NCI-H1105 treated with DMSO at 0.1 percent for 48 hours (cell line): Measurements from ENCODE around the gene MBD2.
"Not testable (repeated sequence)": the region's sequence is repeated elsewhere in the genome, so short reads cannot be mapped to it uniquely, and the experiment has no call there.

Experiments
- DNase-seq: peaks from one replicate; lab custom pipeline; 2025; lab: John Stamatoyannopoulos, UW

The MBD2 gene

GRCh38 chr18:54224379-54225014, at the start of gene MBD2:
TSS of gene MBD2 (minus strand) at chr18:54224669. CDS start at chr18:54224559, 110 bp downstream.
- DNase-seq: peak; percentile 95

- DNase-seq: peak; percentile 66
Observed at GRCh38 chr18:54269893-54270844, 45.7 kb upstream of the MBD2 start.

GRCh38 chr18:54268751-54269150, 44.3 kb upstream of the MBD2 start:
- no peak for DNase-seq

- DNase-seq: no peak
Observed at GRCh38 chr18:54267701-54268100, 43.2 kb upstream of the MBD2 start.

GRCh38 chr18:54263904-54264336, 39.5 kb upstream of the MBD2 start:
- no peak for DNase-seq

GRCh38 chr18:54261894-54262293, 37.4 kb upstream of the MBD2 start:
- DNase-seq: no peak

GRCh38 chr18:54260396-54261072, 36.1 kb upstream of the MBD2 start:
- DNase-seq: no peak

GRCh38 chr18:54257818-54258217, 33.3 kb upstream of the MBD2 start:
- DNase-seq: not testable (repeated sequence)

- no peak for DNase-seq
Observed at GRCh38 chr18:54257015-54257414, 32.5 kb upstream of the MBD2 start.

- DNase-seq: peak; percentile 40
Observed at GRCh38 chr18:54255141-54255540, 30.7 kb upstream of the MBD2 start.

- DNase-seq: no peak
Observed at GRCh38 chr18:54254265-54254758, 29.8 kb upstream of the MBD2 start.

- DNase-seq: no peak
Observed at GRCh38 chr18:54251606-54252390, 27.3 kb upstream of the MBD2 start.

GRCh38 chr18:54250846-54251261, 26.4 kb upstream of the MBD2 start:
- DNase-seq: no peak

GRCh38 chr18:54247511-54248175, 23.2 kb upstream of the MBD2 start:
- DNase-seq: peak; percentile 83

- DNase-seq: no peak
Observed at GRCh38 chr18:54242327-54242726, 17.9 kb upstream of the MBD2 start.

GRCh38 chr18:54241483-54241882, 17.0 kb upstream of the MBD2 start:
- no peak for DNase-seq

- no peak for DNase-seq
Observed at GRCh38 chr18:54240629-54241107, 16.2 kb upstream of the MBD2 start.

- DNase-seq: no peak
Observed at GRCh38 chr18:54239601-54240000, 15.1 kb upstream of the MBD2 start.

- no peak for DNase-seq
Observed at GRCh38 chr18:54239091-54239490, 14.6 kb upstream of the MBD2 start.

- DNase-seq: no peak
Observed at GRCh38 chr18:54238173-54238936, 13.9 kb upstream of the MBD2 start.
